ENCODE data around the gene TSPO.

DNA sequence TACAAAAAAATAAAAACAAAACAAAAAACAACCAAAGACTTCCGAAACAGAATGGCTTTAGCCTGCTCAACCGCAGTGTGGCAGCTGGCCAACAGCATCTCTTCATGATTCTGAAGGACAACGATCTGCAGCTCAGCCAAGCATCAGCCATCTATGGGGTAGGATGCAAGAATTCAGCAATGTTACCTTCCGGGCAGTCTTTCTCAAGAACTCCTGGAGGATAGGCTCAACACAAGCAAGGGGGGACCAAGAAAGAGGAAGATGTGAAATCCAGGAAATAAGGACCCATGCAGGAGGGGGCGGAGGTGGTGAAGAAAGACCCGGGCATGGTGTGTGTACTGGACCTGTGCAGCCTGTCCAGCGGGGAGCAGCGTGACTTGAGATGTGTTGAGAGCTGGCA is 3.5 kb upstream of the TSPO start:
- no peak for TF ChIP-seq POLR2A (IDR thresholded peaks at IDR 0.05)
- TF ChIP-seq, protein P1, sequence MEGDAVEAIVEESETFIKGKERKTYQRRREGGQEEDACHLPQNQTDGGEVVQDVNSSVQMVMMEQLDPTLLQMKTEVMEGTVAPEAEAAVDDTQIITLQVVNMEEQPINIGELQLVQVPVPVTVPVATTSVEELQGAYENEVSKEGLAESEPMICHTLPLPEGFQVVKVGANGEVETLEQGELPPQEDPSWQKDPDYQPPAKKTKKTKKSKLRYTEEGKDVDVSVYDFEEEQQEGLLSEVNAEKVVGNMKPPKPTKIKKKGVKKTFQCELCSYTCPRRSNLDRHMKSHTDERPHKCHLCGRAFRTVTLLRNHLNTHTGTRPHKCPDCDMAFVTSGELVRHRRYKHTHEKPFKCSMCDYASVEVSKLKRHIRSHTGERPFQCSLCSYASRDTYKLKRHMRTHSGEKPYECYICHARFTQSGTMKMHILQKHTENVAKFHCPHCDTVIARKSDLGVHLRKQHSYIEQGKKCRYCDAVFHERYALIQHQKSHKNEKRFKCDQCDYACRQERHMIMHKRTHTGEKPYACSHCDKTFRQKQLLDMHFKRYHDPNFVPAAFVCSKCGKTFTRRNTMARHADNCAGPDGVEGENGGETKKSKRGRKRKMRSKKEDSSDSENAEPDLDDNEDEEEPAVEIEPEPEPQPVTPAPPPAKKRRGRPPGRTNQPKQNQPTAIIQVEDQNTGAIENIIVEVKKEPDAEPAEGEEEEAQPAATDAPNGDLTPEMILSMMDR (IDR thresholded peaks at IDR 0.05): no peak
